Posterior cingulate gyrus (tissue), 11 donors: Measurements from ENCODE around the gene UQCR11.
A peak's percentile ranks its signal among the peaks of the same experiment; 100 is the strongest.

Experiments
- DNase-seq, 10 donors: peaks; one replicate each; pipeline versions ENCODE4 v3.0.0 to v3.0.0-alpha.2; 2020 to 2021; ENCODE audit warnings: mixed read lengths in 3 of 10
- intact Hi-C: fragments of 100-400 bp; cut with DNase I; formaldehyde crosslinking; loops from one replicate; pipeline ENCODE4 v1.15.1; 2023

UQCR11 gene

GRCh38 chr19:1574354-1575136, 30.7 kb downstream of the UQCR11 start:
- intact Hi-C loops = no loop called here
- DNase-seq = no peak

GRCh38 chr19:1572795-1573194, 32.5 kb downstream of the UQCR11 start:
- intact Hi-C loops = no loop called here
- no peak for DNase-seq

- intact Hi-C loops = no loop called here
- no peak for DNase-seq
Measured at GRCh38 chr19:1571358-1571757, 33.9 kb downstream of the UQCR11 start.

GRCh38 chr19:1570836-1571235, 34.4 kb downstream of the UQCR11 start:
- intact Hi-C loops = no loop called here
- DNase-seq = no peak

GRCh38 chr19:1569997-1570396, 35.3 kb downstream of the UQCR11 start:
- DNase-seq = no peak
- intact Hi-C loops = loop anchor here (5.0 kb wide), 2 partner anchors 37 to 82 kb away; partner anchors contain the start of genes TCF3 and UQCR11

- intact Hi-C loops = loop anchor here (5.0 kb wide), 2 partner anchors 39 to 84 kb away; partner anchors contain the start of genes TCF3 and UQCR11
- peak in 9 of 10 donors; percentile 29 to 94 (median 60) for DNase-seq
Measured at GRCh38 chr19:1568320-1569019, 36.8 kb downstream of the UQCR11 start, which contains the start of gene MEX3D. Gene MEX3D (minus strand): TSS chr19:1568325. CDS start chr19:1568058, 267 bp downstream.

GRCh38 chr19:1567848-1568227, 37.4 kb downstream of the UQCR11 start:
- no peak for DNase-seq
- intact Hi-C loops = loop anchor here (5.0 kb wide), 2 partner anchors 39 to 84 kb away; partner anchors contain the start of genes TCF3 and UQCR11

GRCh38 chr19:1567116-1567847, 38.0 kb downstream of the UQCR11 start:
- intact Hi-C loops = loop anchor here (5.0 kb wide), 2 partner anchors 40 to 85 kb away; partner anchors contain the start of genes TCF3 and UQCR11
- no peak for DNase-seq

GRCh38 chr19:1566392-1567115, 38.7 kb downstream of the UQCR11 start:
- intact Hi-C loops = loop anchor here (5.0 kb wide), 2 partner anchors 41 to 86 kb away; partner anchors contain the start of genes TCF3 and UQCR11

GRCh38 chr19:1563251-1563650, 42.0 kb downstream of the UQCR11 start:
- no peak for DNase-seq
- intact Hi-C loops = no loop called here

More at GRCh38 chr19:1566392-1567115, 38.7 kb downstream of the UQCR11 start:
- DNase-seq = peak; percentile 77 to 97 (median 84)

- intact Hi-C loops = no loop called here
- no peak for DNase-seq
Measured at GRCh38 chr19:1561236-1561842, 43.9 kb downstream of the UQCR11 start.

GRCh38 chr19:1560286-1560882, 44.9 kb downstream of the UQCR11 start:
- peak in 1 of 10 donors; percentile 61 for DNase-seq
- intact Hi-C loops = no loop called here

GRCh38 chr19:1558552-1558951, 46.7 kb downstream of the UQCR11 start:
- DNase-seq = no peak
- intact Hi-C loops = no loop called here

GRCh38 chr19:1556390-1557070, 48.7 kb downstream of the UQCR11 start:
- DNase-seq = peak in 1 of 10 donors; percentile 65
- intact Hi-C loops = no loop called here

GRCh38 chr19:1555487-1556389, 49.5 kb downstream of the UQCR11 start:
- intact Hi-C loops = no loop called here
- peak in 1 of 10 donors; percentile 69 for DNase-seq

- intact Hi-C loops = no loop called here
- DNase-seq = no peak
Measured at GRCh38 chr19:1554968-1555367, 50.3 kb downstream of the UQCR11 start.

GRCh38 chr19:1553415-1553814, 51.8 kb downstream of the UQCR11 start:
- no peak for DNase-seq
- intact Hi-C loops = no loop called here
